ENCODE results near the gene FAR2. TPM values are rescaled to one million over a fixed set of nuclear protein-coding genes. Genes with fewer than 3 reads are reported as not detected.

The FAR2 gene
- polyA plus RNA-seq, 1 donor (not counting 4 experiments of a cell fraction or from before 2014, with no cell fraction given): 9.2 TPM

DNA sequence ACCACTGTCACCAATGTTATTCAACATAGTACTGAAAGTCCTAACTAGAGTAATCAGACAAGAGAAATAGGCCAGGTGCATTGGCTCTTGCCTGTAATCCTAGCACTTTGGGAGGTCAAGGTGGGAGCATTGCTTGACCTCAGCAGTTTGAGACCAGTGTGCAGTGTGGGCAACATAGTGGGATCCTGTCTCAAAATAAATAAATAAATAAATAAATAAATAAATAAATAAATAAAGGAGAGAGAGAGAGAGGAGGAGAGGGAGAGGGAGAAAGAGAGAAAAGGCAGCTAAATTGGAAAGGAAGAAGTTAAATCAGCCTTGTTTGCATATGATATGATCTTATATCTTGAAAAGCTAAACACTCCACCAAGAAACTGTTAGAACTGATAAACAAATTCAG, 115.3 kb downstream of the FAR2 start:
- H3K9me1 ChIP-seq (ENCODE audit: control insufficient read depth, extremely low read depth, insufficient read depth, low read length): no peaks in the 10 kb centered on the region
- no peaks in the 10 kb centered on the region for H3K27me3 ChIP-seq (ENCODE audit: control insufficient read depth, extremely low read depth, insufficient read depth, low read length)
- no peak overlapping the region for H2AFZ ChIP-seq (ENCODE audit: control insufficient read depth, low read length)
- no peak overlapping the region for H3K9ac ChIP-seq (ENCODE audit: control insufficient read depth, extremely low read depth, insufficient read depth, low read length)
- no peaks in the 10 kb centered on the region for H3K79me2 ChIP-seq (ENCODE audit: control insufficient read depth, insufficient read depth, low read length)
- no peak overlapping the region for H3K4me2 ChIP-seq (ENCODE audit: control insufficient read depth, extremely low read depth, insufficient read depth, low read depth, low read length)
- H3K4me3 ChIP-seq (ENCODE audit: control insufficient read depth in 2 of 3, extremely low read depth in 1 of 3, insufficient read depth in 2 of 3, low read depth in 1 of 3, low read length in 3 of 3): no peak overlapping the region
- dilution Hi-C loops (cut with MboI; ENCODE audit: extremely low pct_ligation_motif_present, low sequenced_read_pairs): no loop called here
- no peak for TF ChIP-seq EZH2 (IDR thresholded peaks at IDR 0.05; ENCODE audit: low read length)
- TF ChIP-seq, protein P1, sequence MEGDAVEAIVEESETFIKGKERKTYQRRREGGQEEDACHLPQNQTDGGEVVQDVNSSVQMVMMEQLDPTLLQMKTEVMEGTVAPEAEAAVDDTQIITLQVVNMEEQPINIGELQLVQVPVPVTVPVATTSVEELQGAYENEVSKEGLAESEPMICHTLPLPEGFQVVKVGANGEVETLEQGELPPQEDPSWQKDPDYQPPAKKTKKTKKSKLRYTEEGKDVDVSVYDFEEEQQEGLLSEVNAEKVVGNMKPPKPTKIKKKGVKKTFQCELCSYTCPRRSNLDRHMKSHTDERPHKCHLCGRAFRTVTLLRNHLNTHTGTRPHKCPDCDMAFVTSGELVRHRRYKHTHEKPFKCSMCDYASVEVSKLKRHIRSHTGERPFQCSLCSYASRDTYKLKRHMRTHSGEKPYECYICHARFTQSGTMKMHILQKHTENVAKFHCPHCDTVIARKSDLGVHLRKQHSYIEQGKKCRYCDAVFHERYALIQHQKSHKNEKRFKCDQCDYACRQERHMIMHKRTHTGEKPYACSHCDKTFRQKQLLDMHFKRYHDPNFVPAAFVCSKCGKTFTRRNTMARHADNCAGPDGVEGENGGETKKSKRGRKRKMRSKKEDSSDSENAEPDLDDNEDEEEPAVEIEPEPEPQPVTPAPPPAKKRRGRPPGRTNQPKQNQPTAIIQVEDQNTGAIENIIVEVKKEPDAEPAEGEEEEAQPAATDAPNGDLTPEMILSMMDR (optimal IDR thresholded peaks at IDR 0.05 in 1 of 3, IDR thresholded peaks at IDR 0.05 in 1 of 3, conservative IDR thresholded peaks at IDR 0.05 in 1 of 3; ENCODE audit: extremely low read depth in 1 of 3, insufficient read depth in 2 of 3, low read length in 3 of 3): no peak
- H3K9me3 ChIP-seq (ENCODE audit: control insufficient read depth, low read depth, low read length): no peaks in the 10 kb centered on the region
- no peak overlapping the region for H3K27ac ChIP-seq (ENCODE audit: control insufficient read depth, insufficient read depth, low read length)
- H3K4me1 ChIP-seq (ENCODE audit: control insufficient read depth, extremely low read depth, insufficient read depth, low read length): no peaks in the 10 kb centered on the region
- DNase-seq (ENCODE audit: low read depth, low spot score) (no peak), FAIRE-seq (no peak)
- no peaks in the 10 kb centered on the region for H3K36me3 ChIP-seq (ENCODE audit: control insufficient read depth in 2 of 2, extremely low read depth in 1 of 2, insufficient read depth in 2 of 2, low read length in 2 of 2)
- no peaks in the 10 kb centered on the region for H4K20me1 ChIP-seq (ENCODE audit: control insufficient read depth, extremely low read depth, insufficient read depth, low read length)

DNA sequence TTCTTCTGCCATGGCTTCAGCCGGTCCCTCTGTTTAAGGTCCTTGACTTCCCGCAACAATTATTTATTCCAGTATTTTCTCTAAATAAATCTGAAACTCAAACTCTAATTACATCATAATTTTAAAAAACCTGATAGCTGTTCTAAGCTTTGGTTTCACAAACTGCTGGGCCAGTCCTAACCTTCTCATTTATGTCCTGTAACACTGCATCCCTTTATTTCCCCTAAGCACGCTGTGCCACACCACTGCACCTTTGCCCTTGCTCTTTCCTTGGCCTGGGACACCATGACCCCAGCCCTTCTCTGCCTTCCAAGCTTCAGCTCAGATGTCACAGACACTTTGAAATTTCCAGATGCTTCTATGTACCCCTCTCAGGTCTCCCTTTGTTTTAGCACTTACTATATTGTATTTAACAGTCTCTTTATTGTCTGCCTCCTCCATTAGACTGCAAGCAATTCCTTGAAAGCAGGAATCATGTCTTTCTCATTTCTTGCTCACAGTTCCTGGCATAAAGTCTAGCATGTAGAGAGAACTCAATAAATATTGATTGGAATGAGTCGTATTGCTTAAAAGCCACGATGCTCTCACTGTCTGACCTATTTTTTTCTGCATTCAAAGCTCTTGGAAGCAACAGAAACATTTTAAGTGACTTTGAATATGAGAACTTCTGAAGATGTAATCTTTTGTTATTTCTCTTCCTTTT, 120.8 kb downstream of the FAR2 start:
- Histone ChIP-seq H2AFZ (ENCODE audit: control insufficient read depth, low read length) (no peak overlapping the region), H3K4me1 (ENCODE audit: control insufficient read depth, extremely low read depth, insufficient read depth, low read length) (no peaks in the 10 kb centered on the region), H3K9me1 (ENCODE audit: control insufficient read depth, extremely low read depth, insufficient read depth, low read length) (no peaks in the 10 kb centered on the region), H3K4me3 (ENCODE audit: control insufficient read depth in 2 of 3, extremely low read depth in 1 of 3, insufficient read depth in 2 of 3, low read depth in 1 of 3, low read length in 3 of 3) (no peak overlapping the region), H3K27me3 (ENCODE audit: control insufficient read depth, extremely low read depth, insufficient read depth, low read length) (no peaks in the 10 kb centered on the region), H3K9ac (ENCODE audit: control insufficient read depth, extremely low read depth, insufficient read depth, low read length) (no peak overlapping the region), H3K4me2 (ENCODE audit: control insufficient read depth, extremely low read depth, insufficient read depth, low read depth, low read length) (no peak overlapping the region), H3K79me2 (ENCODE audit: control insufficient read depth, insufficient read depth, low read length) (no peaks in the 10 kb centered on the region), H3K9me3 (ENCODE audit: control insufficient read depth, low read depth, low read length) (no peaks in the 10 kb centered on the region), H3K27ac (ENCODE audit: control insufficient read depth, insufficient read depth, low read length) (no peak overlapping the region), H3K36me3 (ENCODE audit: control insufficient read depth in 2 of 2, extremely low read depth in 1 of 2, insufficient read depth in 2 of 2, low read length in 2 of 2) (no peaks in the 10 kb centered on the region), H4K20me1 (ENCODE audit: control insufficient read depth, extremely low read depth, insufficient read depth, low read length) (no peaks in the 10 kb centered on the region)
- dilution Hi-C loops (cut with MboI; ENCODE audit: extremely low pct_ligation_motif_present, low sequenced_read_pairs): no loop called here
- no peak for FAIRE-seq
- DNase-seq (ENCODE audit: low read depth, low spot score): no peak
- no peak for TF ChIP-seq EZH2 (IDR thresholded peaks at IDR 0.05; ENCODE audit: low read length)
- TF ChIP-seq, protein P1 (optimal IDR thresholded peaks at IDR 0.05 in 1 of 3, IDR thresholded peaks at IDR 0.05 in 1 of 3, conservative IDR thresholded peaks at IDR 0.05 in 1 of 3; ENCODE audit: extremely low read depth in 1 of 3, insufficient read depth in 2 of 3, low read length in 3 of 3): no peak

All from keratinocyte (primary cell).